ENCODE measurements around the gene TECPR1.

GRCh38 chr7:98234429-98235147, 17.4 kb downstream of the TECPR1 start:
- no peak for TF ChIP-seq POLR2A (IDR thresholded peaks at IDR 0.05)
- TF ChIP-seq CTCF (IDR thresholded peaks at IDR 0.05) = no peak
- TF ChIP-seq EP300 (IDR thresholded peaks at IDR 0.05) = no peak
